Stimulated activated CD8-positive, alpha-beta memory T cell treated with anti-CD3 and anti-CD28 coated beads, Interleukin-7, amount 100 ng/mL, for 1 hour (primary cell): ENCODE data around the gene PCBP3.
"Not testable (repeated sequence)": the region's sequence is repeated elsewhere in the genome, so short reads cannot be mapped to it uniquely, and the experiment has no call there.

Experiments
- DNase-seq, 2 donors: peaks; one replicate each; pipeline ENCODE4 v3.0.0-alpha.2; 2020; ENCODE audit warnings: low read depth in 2 of 2

The PCBP3 gene

DNA sequence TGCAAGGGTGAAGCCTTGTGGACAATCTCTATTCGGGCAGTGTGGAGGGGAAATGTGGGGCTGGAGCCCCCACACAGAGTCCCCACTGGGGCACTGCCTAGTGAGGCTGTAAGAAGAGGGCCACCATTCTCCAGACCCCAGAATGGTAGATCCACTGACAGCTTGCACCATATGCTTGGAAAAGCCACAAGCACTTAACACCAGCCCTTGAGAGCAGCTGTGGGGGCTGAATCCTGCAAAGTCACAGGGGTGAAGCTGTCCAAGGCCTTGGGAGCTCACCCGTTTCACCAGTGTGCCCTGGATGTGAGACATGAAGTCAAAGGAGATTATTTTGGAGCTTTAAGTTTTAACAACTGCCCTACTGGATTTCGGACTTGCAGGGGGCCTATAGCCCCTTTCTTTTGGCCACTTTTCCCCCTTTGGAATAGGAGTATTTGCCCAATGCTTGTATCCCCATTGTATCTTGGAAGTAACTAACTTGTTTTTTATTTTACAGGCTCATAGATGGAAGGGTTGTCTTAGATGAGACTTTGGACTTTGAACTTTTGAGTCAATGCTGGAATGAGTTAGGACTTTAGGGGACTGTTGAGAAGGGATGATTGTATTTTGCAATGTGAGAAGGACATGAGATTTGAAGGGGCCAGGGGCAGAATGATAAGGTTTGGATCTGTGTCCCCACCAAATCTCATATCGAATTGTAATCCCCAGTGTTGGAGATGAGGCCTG is 321.7 kb downstream of the PCBP3 start:
- no peak for DNase-seq

DNA sequence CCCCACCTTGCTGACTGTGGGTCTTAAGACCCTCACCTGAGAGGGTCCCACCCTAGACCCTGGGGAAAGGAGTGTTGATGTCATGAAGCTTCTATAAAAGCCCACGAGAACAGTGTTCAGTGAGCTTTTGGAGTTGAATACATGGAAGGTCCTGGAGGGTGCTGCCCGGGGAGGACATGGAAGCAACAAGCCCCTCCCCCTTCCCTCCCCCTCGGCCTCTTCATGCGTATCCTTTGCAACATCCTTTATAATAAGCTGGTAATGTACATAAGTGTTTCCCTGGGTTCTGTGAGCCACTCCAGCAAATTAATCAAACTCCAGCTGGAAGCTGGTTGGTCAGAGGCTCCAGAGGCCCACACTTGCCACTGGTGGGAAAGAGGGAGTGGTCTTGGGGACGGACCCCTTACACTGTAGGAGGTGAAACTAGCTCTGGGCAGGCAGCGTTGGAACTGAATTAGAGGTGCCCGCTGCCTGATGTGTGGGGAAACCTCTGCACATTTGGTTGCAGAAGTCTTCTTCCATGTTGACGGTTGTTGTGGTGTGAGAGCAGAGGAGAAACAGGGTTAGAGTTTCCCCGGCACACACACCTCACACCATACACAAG is 323.4 kb downstream of the PCBP3 start:
- DNase-seq, result no peak

DNA sequence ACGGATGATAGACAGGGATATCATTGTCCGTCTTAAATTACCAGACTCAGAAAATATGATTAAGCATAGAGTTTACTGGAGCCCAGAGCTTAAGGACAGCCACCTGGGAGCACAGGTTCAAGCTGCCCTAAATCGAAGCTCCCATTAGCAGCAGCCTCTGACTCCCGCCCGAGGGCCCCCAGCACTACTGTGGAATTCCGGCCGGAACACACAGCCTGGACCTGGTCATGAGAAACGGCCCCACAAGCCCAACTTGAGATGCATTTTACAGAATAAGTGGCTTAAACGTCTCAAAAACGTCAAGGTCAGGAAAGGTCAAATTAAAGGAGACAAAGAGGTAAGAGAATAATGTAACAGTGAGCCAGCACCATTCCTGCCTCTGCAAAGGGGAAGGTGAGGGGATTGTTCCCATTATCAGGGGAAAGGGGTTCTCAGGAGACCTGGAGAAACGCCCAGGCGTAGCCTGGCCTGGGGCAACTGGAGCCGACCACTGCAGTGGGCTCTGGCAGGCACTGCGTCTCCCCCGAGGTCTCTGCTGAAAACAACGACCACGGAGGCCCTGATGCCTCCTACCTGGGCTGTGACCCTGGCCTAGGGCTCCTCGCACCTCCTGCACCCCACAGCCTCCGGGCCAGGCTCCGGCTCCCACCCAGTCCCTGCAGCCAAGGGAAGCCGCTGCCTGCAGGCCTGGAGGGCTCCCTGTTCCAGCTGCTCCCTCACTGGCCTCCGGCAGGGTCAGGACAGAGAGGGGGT is 326.6 kb downstream of the PCBP3 start:
- DNase-seq, result no peak

DNA sequence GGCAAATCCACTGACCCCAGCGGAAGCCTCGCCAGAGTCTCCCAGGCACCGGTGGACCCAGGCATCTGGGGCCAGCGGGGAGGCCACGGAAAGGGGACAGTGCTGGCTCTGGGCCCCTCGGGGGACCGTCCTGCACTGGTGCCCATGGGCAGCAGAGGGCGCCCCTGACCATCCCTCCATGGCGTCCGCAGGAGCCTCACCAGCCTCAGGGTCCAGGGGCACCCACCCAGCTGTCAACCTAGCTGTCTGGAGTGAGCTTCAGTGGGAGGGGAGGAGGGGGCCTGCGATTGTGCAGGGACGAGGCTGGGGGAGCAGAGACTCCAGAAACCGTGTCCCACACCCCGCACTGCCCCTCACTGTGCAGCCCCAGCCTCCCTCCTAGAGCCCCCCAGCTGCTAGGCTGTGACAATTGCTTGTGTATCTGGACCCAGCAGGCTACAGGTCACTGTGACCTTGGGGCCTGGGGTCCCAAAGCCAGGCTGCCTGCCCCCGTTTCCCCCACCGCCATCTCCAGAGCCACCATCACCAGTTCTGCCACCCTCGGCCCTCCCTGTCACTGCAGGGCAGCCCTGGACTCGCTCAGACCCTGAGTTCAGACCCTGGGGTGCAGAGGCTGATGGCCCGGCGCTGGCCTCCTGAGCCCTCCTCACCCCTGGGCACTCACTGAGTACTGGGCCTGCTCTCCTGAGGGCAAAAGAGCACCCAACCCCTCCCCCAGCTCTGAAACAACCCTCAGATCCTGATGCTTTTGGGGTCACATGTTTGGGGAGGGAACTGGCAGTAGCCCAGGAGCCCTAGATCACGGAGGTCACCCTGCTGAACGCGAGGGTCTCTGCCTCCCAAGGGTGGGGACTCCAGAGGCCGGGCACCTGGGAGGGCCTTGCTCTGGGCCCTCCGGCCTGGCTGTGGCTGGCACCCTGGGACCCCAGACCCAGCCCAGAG is 327.4 kb downstream of the PCBP3 start:
- peak in 1 of 2 donors; percentile 35 for DNase-seq

DNA sequence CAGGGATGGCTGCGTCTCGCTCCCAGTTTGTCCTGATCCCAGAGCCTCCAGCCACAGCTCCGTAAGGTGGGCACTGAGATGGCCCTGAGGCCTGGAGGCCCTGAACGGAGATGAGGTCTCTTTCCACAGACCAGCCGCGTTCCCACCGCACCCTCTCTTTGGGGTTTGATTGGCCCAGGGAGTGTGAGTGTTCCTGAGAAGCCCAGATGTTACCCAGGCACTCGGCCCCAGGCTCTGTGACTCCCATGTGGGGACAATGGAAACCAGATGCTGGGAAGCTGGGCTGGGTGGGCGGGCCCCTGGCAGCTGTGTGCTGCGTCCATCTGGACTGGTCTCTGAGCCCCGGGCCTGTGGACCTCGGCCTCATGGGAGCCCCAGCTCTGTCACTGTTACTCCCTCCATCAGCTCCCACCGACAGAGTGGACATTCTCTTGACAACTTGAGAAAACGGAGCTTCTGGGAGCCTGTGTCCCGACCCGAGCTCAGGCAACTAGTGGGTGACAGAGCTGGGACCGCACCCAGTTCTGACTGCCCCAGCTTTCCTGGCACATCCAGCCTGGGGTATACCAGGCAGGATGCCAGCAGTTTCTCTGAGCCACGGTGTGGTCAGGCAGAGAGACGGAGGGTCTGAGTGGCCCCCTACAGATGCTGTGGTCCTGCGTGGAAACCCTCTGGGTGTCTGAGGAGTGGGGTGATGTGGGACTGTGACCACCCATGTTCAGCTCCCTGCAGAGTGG is 328.3 kb downstream of the PCBP3 start:
- DNase-seq, result no peak

DNA sequence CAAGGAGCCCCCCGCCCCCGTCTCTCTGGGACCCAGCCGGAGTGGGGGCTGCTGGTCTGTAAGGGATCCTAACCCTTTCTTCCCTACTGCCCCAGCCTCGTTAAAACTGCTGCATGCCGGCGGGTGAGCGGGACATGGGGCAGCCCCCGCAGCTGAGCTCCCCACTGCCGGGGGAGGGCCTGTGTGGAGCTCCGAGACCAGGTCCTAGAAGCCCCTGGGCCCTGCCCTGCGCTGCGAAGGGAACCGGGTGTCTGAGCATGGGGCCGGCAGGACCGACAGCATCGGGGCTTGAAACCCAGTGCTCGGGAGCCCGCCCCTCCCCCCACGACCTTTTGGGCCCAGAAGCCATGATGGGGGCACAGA is 328.8 kb downstream of the PCBP3 start:
- DNase-seq, result no peak

DNA sequence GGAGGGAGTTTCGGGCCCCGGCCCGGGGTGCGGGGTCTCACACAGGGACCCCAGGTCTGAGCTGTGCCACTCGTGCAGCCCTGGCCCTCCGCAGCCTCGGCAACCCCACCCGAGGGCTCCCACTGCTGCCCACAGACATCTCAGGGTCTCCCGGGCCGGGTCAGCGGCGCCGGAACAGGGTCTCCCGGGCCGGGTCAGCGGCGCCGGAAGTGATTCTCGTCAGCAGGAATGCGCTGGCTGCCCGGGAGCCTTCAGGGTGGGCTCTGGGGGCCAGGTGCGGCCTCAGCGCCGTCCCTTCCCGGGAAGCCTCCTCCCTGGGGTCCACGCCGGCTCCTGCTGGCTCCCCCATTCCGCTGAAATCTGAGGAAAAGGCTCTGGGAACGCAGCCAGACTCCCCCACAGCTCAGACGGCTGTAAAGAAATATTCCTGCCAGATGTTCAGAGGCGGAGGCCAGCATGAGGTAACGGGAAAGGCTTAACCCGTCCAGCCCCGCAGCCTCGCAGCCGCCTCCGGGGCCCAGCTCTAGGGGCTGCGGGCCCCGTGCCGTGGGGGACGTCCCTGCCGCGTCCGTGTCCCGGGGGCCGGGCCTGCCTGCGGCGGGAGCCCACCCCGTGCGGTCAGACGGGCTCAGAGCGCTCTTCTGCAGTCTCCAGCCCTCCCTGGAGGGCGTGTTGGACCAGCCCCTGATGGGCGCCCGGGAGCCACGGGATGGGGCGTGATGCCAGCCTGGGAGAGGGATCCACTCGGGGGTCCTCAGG is 329.4 kb downstream of the PCBP3 start:
- no peak for DNase-seq

DNA sequence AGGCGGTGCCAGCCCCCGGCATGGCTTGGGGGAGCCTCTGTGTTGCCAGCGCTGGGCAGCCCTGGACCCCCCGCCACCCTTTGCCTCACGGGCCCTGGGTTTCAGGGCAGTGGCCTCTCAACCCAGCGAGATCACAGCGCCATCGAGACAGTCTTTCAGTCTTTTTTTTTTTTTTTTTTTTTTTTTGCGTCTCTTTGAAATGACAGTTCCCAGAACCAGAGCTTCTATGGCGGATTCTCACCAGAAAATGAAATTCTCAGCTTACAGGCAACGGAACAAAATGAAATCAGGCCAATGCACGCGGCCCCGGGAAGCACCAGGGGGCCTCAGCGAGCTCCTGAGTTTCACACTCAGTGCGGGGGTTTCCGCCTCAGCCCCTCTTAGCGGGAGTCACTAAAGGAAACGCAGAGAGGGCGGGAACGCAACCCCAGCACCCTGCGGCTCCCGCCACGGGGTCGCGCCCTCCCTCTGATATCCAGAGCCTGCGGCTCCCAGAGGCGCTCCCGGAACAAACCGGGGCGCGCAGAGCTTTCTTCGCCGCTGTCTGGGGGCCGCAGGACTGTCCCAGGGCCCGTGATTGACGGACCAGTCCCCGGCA is 330.0 kb downstream of the PCBP3 start:
- DNase-seq, result peak; percentile 59 to 69

DNA sequence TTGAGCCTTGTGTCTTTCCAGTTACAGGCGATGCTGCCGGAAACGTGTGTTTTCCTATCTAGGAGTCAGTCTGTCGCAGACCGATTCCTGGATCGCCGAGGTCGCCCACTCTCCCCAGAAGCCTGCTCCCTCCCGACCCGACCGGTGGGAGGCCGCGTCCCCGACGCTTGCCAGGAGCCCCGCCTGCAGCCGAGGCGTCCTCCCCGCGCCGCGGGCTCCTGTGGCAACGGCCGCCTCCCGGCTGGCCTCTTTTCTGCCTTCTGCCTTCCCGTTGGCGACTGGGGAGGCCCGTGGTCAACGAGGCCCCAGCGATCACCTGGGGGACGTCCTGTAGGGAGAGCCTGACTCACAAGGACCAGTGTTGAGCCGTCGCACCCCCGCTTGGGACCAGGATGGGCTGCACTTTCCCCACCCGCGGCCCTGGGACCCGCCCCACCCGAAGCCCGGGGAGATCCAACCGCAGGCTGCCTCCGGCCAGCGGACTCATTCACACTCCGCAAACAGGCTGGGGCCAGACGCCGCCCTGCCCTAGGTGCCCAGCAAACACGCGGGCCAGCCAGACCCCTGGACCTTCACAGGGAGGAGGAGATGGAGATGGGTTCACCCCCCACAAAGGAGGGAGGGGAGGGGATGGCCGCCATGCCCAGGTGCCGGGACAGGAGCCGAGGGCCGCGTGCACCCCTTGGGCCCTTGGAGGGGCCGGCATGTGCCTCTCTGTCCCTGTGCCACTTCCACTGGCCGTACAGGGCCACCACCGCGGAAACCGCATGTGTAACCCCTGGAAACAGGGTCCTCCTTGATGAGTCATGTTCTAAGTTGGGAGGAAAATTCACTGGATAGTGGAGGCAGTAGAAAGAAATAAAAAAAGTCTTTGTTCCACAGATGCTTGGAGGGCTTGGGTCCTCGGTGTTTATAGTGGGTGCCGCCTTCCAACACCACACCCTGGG is 330.8 kb downstream of the PCBP3 start:
- DNase-seq, result no peak

DNA sequence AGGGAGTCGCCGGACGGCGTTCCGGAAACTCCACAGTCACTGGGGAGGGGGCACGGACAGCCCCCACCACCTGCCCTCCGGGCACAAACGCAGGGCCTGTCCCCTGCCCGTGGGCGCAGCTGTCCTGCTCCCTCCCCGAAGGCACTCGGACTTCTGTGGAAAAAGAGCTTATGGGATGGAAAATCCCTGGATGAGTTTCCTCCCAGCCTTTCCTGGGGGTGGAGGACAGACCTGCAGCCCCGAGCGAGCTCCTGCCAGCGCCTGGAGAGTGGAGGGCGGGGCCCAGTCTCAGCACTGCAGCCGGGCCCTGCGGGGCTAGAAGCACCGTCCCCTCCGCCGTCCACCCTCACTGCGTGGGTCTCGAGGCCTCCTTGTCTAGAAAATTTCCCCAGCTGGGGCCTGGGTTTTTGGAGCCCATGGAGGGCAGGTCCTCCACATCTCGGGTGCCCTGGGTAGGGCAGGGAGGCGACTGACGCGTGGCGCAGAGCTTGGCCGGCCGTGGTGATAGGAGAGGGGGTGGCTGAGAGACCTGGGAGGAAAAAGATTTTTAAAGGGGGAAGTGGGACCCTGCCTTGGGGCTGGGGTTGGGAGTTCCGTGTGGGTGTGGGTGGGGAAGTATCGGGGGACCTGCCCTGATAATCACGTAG is 331.6 kb downstream of the PCBP3 start:
- no peak for DNase-seq

DNA sequence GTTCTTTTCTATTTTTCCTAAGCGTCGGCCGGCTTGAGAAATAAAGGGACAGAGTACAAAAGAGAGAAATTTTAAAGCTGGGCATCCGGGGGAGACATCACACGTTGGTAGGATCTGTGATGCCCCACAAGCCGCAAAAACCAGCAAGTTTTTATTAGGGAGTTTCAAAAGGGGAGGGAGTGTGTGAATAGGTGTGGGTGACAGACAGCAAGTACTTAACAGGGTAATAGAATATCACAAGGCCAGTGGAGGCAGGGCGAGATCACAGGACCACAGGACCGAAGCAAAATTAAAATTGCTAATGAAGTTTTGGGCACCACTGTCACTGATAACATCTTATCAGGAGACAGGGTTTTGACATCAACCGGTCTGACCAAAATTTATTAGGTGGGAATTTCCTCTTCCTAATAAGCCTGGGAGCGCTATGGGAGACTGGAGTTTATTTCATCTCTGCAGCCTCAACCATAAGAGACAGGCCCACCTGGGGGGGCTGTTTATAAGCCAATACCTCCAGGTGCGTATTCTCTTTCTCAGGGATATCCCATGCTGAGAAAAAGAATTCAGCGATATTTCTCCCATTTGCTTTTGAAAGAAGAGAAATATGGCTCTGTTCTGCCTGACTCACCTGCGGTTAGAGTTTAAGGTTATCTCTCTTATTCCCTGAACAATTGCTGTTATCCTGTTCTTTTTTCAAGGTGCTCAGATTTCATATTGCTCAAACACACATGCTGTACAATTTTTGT is 332.3 kb downstream of the PCBP3 start:
- not testable (repeated sequence) for DNase-seq

DNA sequence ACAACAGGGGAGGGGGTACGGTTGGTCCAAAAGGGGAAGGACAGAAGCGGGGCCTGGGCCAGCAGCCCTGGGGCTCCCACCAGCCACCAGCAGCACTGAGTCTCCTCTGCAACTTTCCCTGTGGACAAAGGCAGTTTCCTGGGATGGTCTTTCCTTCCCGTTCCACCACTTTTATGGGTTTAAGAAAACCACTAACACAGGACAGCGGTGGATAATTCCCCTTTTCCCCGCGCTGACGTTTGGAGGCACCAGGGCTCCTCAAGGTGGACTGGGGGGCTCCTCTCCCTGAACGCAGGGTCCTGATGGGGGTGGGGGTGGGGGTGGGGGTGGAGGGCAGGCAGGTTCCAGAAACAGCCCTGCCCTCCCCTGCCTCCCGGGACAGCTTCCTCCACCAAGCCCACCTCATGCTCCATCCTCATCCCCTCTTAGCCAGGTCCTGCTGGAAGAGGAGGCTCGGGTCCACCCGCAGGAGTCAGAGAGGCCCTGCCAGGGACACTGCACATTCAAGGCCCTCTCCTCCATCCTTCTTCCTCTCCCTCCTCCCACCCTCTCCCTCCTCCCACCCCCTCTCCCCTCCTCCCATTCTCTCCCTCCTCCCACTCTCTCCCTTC is 333.3 kb downstream of the PCBP3 start:
- no peak for DNase-seq

DNA sequence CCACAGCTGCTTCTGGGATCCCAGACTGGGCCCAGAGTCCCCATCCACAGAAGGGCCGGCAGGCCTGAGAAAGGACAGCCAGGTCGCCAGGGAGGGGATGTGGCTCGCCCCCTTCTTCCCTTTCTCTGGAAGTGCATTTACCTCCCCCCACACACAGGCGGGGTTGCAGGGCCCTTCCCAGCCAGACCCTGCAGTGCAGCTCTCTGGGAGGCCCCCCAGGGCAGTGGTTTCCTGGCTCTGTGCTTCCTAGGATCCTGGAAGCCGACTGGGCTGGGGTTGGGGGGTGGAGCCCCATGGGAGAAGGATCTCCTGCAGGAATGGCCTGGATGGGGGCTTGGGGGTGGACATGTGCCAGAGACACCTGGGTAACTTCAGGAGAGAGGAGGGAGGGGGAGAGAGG is 333.9 kb downstream of the PCBP3 start:
- no peak for DNase-seq

DNA sequence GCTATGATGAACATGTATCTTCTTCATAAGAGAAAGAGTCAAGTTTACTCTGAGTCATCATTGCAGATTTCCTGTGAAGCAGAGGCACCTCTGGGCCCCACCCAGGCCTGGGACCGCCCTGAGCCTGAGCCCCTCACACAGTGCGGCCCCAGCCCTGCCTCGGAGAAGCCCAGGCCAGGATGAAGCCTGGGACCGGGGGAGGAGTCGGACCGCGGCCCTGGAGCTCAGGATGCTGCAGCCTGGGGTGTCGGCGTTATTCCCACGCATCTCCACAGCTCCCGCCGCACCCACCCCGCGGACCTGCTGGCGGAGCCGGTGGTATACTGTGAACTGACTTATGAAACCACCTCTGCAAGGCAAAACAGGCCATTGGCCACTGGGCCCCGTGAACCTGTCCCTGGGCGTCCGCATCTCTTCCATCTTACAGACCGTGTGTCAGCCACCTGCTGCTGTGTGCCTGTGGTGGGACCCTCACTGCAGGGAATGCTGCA is 335.7 kb downstream of the PCBP3 start:
- no peak for DNase-seq

DNA sequence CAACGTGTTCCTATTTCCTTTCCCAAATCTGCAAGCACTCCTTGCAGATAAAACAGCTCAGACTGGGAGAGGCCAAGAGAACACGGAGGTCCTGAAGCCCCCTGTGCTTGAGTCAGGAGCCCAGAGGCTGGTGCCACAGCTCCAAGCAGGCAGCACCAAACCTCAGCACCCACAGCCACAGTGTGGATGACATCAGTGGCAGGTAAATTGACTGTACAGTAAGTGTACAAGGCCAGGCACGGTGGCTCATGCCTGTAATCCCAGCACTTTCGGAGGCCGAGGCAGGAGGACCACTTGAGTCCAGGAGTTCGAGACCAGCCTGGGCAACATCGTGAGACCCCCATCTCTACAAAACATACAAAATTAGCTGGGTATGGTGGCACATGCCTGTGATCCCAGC is 336.1 kb downstream of the PCBP3 start:
- DNase-seq, result no peak

DNA sequence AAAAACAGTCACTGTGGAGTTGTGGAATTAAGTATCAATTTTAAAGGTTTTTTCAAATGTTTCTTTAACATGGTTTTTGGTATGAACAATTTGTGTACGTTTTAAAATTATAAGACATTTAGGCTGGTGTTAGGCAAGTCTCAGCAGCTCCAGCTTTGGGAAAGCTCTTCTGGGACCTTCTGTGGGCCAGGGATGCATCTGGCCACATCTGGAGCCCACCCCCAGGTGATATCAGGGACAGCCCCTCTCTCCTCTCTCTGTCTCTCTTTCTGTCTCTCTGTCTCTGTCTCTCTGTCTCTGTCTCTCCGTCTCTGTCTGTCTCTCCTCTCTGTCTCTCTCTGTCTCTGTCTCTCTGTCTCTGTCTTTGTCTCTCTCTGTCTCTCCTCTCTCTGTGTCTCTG is 336.7 kb downstream of the PCBP3 start:
- DNase-seq, result no peak

DNA sequence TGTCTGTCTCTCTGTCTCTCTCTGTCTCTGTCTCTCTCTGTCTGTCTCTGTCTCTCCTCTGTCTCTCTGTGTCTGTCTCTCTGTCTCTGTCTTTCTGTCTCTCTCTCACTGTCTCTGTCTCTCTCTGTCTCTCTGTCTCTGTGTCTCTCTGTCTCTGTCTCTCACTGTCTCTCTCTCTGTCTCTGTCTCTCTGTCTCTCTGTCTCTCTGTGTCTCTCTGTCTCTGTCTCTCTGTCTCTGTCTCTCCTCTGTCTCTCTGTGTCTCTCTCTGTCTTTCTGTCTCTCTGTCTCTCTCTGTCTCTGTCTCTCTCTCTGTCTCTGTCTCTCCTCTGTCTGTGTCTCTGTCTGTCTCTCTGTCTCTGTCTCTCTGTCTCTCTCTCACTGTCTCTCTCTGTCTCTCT is 337.2 kb downstream of the PCBP3 start:
- DNase-seq, result no peak
